Stimulated activated CD4-positive, alpha-beta T cell treated with anti-CD3 and anti-CD28 coated beads, TNF-alpha, amount 100 ng/mL, for 4 hours (primary cell): Measurements from ENCODE around the gene TMEM25.
"Not testable (repeated sequence)": the region's sequence is repeated elsewhere in the genome, so short reads cannot be mapped to it uniquely, and the experiment has no call there.

ENCODE experiments used
- DNase-seq, 3 experiments: peaks; one replicate each; pipeline ENCODE4 v3.0.0-alpha.2; 2020; ENCODE audit warnings: low read depth in 3 of 3

TMEM25 gene

DNA sequence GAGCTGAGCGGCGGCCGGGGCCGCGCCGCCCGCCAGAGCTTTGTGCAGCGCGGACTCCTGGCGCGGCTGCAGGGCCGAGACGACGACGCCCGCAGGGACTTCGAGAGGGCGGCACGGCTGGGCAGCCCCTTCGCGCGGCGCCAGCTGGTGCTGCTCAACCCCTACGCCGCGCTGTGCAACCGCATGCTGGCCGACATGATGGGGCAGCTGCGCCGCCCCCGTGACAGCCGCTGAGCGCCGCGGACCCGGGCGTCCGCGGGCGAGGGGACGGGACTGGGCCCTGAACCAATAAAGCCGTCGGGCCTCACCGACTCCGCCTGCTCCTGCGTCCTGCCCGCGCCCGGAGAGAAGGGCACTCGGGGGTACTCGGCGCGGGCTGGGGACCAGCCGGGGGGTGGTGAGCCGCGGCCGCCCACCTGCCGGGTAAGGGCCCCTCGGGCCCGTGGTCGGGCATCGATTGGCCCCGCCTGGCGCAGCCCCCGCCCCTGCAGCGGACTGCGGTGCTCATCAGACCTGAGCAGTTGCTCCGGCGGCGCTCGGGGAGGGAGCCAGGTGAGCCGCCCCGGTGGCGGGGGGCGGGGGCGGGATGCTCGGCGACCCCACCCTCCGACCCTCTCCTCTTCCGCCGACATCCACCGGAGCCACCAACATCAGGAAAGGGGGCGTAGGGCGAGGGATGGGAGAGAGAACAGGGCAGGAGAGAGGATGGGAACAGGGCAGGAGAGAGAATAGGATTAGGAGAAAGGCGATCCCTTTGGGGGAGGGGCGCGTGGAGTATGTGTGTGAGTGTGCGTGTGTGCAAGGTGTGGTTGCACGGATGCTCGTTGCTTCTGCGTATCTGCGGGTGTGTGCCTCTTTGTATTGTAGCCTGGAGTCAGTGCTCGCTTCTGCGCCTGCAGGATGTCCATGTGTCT lies at the start of gene TMEM25:
TSS of gene TMEM25 (plus strand) at position 510 of the 914 bp plus-strand sequence. CDS start 610 bp downstream, outside the sequence.
- peak; percentile 54 to 68 (median 67) for DNase-seq

DNA sequence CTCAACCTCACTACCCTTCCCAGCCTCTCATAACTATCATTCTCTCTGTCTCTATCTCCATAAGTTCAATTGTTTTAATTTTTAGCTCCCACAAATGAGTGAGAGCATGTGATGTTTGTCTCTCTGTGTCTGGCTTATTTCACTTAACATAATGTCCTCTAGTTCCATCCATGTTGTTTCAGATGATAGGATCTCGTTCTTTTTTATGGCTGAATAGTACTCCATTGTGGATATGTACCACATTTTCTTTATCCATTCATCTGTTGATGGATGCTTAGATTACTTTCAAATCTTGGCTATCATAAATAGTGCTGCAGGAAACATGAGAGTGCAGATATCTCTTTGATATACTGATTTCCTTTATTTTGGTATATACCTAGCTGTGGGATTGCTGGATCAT lies 49.8 kb upstream of the TMEM25 start:
- DNase-seq = not testable (repeated sequence)

DNA sequence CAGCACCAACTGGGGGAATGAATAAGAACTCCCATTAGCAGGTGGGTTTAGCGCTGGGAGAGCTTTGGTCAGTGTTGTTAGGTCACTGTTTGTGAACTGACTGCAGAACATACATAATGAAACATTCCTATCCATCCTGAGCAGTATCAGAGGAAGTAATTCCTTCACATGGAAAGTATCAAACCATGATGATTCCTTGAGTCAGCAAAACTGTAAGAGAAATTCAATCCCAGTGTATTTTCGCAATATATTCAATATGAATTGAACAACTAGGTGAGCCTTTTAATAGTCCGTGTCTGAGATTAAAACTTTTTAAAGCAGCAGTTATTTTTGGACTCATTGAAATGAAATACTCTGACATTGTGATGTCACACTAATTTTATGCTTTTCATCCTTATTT lies 46.6 kb upstream of the TMEM25 start:
- no peak for DNase-seq

DNA sequence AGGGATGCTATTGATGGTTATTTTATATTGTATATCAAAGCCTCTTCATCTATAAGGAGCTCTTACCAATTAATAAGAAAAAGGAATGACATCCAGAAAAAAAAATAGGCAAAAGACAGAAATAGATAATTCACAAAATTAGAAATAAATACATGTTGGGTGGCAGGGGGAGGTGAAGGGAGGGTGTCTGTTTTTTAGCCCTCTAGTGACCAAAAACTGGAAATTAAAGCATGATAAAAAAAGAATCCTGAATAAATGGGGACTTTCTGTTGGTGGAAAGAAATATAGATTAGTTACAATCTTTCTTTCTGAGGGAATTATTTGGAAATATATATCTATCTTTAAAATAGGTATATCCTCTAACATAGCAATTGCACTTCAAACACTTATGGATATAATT lies 45.7 kb upstream of the TMEM25 start:
- no peak for DNase-seq

GRCh38 chr11:118488480-118489109 lies 42.4 kb upstream of the TMEM25 start:
- peak; percentile 44 to 61 (median 55) for DNase-seq

GRCh38 chr11:118491041-118491440 lies 40.0 kb upstream of the TMEM25 start:
- DNase-seq = no peak

GRCh38 chr11:118497831-118498230 lies 33.2 kb upstream of the TMEM25 start:
- DNase-seq = no peak

GRCh38 chr11:118503216-118503615 lies 27.8 kb upstream of the TMEM25 start:
- no peak for DNase-seq

DNA sequence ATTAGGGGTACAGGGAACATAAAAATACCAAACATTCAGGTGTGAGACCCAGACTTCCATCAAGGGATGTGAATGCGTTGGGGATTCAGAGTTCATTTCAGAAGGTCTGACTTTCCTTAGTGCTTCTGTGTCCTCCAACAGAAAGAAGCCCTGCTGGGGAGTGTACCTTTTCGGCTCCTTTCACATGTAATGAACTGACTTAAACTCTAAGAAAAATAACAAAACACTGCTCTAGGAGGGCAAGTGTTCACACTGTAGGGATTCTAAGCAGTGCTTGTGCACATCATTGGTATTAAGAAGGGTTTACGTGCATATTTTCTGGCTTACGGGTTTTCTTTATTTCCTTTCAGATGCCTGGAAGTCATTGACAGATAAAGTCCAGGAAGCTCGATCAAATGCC lies 19.4 kb upstream of the TMEM25 start:
- no peak for DNase-seq

DNA sequence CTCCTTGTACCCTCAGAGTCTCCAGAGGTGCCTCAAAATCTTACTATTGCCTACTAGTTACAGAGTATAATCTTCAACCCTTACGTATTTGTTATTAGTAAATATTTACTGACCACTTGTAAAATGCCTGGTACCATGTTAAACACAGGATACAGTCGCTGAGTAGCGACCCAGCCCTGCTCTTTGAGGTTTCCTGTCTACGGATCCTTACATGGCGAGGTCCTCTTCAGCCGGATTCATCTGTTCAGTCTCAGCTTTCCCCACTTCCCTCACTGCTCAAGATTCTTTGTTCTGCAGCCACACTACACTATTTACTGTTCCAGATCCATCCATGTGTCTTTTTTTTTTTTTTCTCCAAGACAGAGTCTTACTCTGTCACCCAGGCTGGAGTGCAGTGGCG lies 16.9 kb upstream of the TMEM25 start:
- DNase-seq = no peak

DNA sequence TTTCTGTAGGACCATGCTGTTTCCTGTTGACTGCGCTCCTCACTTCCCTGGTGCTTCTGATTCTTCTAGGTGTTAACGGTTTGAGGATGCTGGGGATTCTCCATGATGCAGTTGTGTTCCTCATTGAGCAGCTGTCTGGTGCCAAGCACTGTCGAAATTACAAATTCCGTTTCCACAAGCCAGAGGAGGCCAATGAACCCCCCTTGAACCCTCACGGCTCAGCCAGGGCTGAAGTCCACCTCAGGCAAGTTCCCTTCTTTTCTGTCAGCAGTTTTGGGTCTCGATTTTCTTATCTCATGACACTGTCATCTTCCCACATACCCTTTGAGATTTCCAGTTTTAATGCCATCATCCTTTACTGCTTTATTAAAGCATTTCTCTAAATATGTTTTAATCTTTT lies 11.4 kb upstream of the TMEM25 start:
- DNase-seq = no peak

GRCh38 chr11:118521892-118522311 lies 9.1 kb upstream of the TMEM25 start:
- DNase-seq = no peak

DNA sequence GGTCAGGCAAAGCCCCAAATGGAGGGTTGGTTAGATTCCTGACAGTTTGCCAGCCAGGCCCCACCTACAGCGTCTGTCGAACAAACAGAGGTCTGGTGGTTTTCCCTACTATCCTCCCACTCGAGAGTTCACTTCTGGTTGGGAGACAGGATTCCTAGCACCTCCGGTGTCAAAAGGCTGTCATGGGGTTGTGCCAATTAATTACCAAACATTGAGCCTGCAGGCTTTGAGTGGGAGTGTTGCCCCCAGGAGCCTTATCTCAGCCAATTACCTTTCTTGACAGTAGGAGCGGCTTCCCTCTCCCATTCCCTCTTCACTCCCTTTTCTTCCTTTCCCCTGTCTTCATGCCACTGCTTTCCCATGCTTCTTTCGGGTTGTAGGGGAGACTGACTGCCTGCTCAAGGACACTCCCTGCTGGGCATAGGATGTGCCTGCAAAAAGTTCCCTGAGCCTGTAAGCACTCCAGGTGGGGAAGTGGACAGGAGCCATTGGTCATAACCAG lies 8.4 kb upstream of the TMEM25 start:
- no peak for DNase-seq

- DNase-seq = no peak
Observed at GRCh38 chr11:118524356-118524755, 6.6 kb upstream of the TMEM25 start.

DNA sequence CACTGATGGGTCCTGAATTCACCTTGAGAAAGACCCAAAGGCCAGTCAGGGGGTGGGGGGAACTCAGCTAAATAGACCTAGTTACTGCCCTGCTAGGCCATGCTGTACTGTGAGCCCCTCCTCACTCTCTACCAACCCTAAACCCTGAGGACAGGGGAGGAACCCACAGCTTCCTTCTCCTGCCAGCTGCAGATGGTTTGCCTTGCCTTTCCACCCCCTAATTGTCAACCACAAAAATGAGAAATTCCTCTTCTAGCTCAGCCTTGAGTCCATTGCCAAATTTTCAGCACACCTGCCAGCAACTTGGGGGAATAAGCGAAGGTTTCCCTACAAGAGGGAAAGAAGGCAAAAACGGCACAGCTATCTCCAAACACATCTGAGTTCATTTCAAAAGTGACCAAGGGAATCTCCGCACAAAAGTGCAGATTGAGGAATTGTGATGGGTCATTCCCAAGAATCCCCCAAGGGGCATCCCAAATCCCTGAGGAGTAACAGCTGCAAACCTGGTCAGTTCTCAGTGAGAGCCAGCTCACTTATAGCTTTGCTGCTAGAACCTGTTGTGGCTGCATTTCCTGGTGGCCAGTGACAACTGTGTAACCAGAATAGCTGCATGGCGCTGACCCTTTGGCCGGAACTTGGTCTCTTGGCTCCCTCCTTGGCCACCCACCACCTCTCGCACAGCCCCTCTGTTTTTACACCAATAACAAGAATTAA lies 6.1 kb upstream of the TMEM25 start:
- DNase-seq = no peak

DNA sequence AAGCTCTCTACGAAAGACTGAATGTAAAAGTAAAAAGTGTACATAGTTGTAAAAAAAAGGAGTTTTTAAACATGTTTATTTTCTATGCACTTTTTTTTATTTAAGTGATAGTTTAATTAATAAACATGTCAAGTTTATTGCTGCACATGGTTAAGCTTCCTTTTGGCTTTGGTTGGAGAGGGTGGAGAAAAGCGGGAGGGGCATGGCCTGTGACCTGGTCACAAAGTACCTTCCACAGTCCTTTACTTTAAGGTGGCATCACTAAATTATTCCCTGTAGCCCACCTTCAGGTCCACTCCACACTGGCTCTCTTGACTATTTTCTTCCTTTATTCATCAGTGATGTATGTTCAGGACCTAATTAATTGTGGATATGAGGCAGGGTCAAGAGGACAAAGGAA lies 4.3 kb upstream of the TMEM25 start:
- no peak for DNase-seq

- no peak for DNase-seq
Observed at GRCh38 chr11:118527109-118527508, 3.9 kb upstream of the TMEM25 start, which contains the start of gene TTC36. Gene TTC36, plus strand, starts transcription at chr11:118527474. Its CDS starts 21 bp downstream, at chr11:118527495.

GRCh38 chr11:118528511-118528910 lies 2.5 kb upstream of the TMEM25 start:
- no peak for DNase-seq

GRCh38 chr11:118529584-118530175 lies 1.3 kb upstream of the TMEM25 start:
- no peak for DNase-seq

GRCh38 chr11:118530180-118530682 lies 761 bp upstream of the TMEM25 start:
- no peak for DNase-seq

DNA sequence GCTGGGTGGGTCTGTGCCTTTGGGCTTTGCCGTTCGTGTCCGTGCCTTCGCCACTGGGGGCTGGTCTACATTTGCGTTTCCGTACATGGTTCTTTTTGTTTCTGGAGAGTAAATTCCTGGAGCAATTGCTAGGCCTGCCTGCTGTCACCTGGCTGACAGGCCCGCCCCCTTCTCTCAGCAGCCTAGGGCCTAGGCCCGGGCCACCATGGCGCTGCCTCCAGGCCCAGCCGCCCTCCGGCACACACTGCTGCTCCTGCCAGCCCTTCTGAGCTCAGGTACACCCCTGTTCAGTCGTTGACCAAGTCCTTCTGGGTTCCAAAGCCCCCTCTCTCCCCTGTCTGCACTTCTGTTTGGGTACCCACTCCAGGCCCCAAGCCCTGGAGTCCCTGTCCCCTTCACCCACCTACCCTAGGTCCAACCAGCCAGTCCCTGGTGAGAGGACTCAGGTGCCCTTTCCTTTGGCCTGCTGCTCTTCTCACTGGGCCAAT lies 649 bp downstream of the TMEM25 start:
- no peak for DNase-seq
